Uterus (tissue), 2 donors: ENCODE measurements around the gene ERVV-1.

Source experiments
- CTCF ChIP-seq, 4 experiments: fragments of 200-600 bp in 2 of 4; fragments of 450-650 bp in 2 of 4; sonication (generic) in 2 of 4; IDR thresholded peaks; one replicate each; pipeline ENCODE4 v1.5.1; 2016 to 2019; ENCODE audit warnings: antibody characterized with exemption in 4 of 4, mild to moderate bottlenecking in 2 of 4, moderate library complexity in 1 of 4
- POLR2A ChIP-seq, 2 donors: fragments of 450-650 bp; IDR thresholded peaks; one replicate each; pipeline ENCODE4 v1.6.1; 2016; ENCODE audit warnings: antibody characterized with exemption in 2 of 2, mild to moderate bottlenecking in 1 of 2, moderate library complexity in 1 of 2

GRCh38 chr19:53012006-53012405 is 1.7 kb upstream of the ERVV-1 start:
- TF ChIP-seq CTCF (IDR thresholded peaks at IDR 0.05) (no peak), POLR2A (IDR thresholded peaks at IDR 0.05) (no peak)
